SIG-M5 (cell line): ENCODE measurements around the gene C13orf42.

ENCODE experiments used
- DNase-seq: peaks from one replicate; lab custom pipeline; 2025; lab: John Stamatoyannopoulos, UW

The C13orf42 gene

DNA sequence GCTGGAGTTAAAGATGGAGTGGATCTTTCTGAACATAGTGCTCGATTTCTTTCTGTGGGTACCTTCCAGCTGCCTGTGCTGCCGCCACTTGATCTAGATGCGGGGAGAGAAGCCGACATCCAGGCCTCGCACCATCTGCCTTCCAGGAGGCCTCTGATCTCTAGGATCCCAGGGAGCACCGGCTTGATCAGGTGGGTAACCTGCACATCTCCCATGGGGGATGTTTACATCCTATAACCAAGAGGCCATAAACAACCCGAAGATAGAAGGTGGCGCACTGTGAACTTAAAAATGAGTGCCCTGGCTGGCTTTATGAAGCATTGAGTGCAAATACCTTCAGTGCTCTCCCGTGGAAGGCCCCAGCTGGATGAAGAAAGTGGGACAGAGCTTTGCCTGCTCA lies at the start of gene C13orf42:
C13orf42 (minus strand) TSS at position 101 of the 400 bp plus-strand sequence; CDS start at position 36, 65 bp downstream.
- DNase-seq, result no peak

DNA sequence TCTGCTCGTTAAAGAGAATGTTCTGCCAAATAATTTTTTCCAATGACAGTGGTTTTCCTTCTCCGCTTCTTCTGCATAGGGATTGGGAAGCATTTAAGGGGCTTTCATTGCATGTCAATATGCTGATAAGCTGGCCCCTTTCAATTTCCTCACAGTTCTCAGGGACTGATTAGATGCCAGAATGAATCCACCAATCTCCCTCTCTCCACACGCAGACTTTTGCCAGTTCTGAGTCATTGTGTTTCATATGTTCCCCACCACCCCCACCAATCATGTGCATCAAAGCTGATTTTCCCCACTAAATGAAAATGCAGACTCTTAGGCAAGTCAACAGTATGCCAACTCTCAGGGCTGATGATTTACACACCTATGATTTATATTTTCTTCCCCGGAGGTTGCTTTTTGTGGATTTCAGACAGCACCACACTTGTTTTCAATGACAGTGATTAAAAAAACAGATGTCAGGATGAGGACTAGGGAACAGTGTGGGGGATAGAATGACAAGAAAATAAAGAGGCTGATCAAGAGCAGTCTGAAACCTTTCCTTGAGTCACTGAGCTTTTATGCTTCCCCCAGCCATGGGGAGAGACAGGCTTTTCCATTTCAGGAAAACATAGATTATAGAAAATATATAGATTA lies 47.9 kb upstream of the C13orf42 start:
- no peak for DNase-seq

DNA sequence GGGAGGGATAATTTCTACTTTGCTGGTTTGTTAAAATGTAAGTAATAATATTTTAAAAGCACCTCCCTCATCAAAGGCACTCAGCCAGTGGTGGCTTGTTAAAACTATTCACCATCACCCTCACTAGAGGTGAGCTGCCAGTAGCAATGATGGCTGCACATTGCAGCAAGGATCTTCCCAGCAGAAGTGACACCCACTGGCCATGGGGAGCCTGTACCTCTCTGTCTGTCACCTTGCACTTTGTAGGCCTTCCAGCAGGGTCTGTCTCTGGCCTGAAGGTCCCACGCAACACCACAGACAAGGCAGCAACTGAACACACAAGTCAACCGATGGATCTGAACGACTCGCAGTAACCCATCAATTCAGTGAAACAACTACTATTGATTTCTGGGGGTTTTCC lies 47.3 kb upstream of the C13orf42 start:
- DNase-seq, result no peak

DNA sequence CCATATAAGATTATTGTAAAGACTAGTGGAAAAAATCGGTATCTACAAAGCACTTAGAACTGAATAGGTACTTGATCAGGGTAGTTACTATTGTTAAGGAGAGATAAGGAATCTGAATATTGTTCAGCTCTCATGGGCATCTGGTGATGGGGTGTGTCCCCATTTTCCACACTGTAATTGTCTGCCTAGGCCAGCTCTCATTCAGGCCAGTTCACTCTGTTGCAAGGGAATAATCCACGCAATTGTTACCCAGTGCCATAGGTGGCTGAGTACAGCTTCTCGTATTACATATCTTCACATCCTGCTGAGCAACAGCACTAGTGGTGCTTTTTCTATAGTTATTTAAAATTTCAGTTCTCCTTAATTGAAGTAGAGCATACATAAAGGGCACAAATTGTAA lies 45.6 kb upstream of the C13orf42 start:
- DNase-seq, result no peak

DNA sequence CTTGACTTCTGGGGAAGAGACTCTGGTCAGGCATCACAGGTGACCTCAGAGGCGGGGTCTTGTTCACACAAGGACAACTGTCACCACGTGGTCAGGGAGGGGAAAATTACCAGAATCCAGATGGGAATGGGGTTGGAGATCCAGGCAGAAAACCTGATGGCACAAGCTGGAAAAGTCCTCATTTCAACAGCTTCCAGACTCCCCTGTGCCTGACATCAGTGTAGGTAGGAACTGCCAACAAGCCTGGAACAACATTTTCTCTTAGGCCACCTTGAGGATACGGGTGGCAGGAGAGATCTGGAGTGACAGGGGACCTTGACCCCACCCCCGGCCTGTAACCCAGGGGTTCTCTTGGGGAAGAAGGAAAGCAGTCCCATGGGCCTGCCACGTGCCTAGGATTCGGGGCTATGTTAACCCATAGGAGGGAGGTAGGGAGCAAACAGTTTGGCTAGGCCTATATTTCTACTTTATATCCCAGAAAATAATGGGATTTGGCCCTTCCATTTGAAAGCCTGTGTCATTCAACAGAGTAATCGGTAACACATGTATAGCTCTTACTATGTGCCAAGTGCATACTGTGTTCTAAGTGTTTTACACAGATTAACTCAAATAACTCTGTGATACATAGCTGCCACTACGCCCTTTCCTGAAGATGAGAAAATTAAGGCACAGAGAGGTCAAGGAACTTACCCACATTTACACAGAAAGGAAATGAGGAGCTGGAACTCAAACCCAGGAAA lies 44.9 kb upstream of the C13orf42 start:
- DNase-seq, result no peak

DNA sequence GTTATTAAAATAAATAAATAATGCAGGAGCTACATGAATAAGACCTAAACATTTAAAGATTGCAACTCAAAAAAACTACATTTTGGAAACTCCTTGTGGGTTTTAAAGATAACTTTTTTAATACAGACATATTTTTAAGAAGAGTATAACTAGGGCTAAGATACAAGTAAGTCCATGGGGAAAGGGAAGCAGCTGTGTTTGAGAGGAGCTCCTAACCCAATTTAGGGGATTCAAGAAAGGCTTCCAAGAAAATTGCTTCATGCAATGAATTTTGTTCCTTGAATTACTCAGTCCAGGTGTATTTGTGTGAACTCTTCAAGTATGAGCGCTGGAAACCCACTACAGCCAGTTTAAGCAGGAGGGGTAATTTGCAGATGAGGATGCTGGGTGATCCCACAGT lies 44.1 kb upstream of the C13orf42 start:
- no peak for DNase-seq

DNA sequence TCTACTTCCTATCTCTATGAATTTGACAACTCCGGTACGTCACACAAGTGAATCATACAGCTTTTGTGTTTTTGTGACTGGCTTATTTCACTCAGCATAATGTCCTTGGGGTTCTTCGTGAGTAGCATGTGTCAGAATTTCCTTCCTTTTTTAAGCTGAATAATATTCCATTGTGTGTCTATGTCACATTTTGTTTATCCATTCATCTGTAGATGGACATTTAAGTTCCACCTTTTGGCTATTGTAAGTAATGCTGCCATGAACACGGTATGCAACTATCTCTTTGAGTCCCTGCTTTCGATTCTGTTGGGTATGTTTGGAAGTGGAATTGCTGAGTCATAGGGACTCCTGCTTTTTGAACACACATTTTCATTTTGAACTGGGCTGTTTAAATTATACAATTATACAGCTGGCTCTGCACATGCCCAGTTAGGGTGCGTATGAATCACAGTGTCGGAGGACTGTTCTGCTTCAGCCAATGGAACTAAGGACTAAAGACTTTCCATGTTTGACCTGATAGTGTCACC lies 43.0 kb upstream of the C13orf42 start:
- no peak for DNase-seq

DNA sequence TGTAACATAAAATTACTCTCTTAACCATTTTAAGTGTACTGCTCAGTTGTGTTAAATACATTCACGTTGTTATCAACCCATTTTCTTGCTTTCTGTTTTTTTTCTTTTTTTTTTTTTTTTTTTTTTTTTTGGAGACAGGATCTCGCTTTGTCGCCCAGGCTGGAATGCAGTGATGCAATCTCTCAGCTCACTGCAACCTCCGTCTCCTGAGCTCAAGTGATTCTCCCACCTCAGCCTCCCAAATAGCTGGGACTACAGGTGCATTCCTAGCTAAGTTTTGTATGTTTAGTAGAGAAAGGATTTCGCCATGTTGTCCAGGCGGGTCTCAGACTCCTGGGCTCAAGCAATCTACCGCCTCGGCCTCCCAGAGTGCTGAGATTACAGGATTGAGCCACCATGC lies 42.5 kb upstream of the C13orf42 start:
- no peak for DNase-seq

DNA sequence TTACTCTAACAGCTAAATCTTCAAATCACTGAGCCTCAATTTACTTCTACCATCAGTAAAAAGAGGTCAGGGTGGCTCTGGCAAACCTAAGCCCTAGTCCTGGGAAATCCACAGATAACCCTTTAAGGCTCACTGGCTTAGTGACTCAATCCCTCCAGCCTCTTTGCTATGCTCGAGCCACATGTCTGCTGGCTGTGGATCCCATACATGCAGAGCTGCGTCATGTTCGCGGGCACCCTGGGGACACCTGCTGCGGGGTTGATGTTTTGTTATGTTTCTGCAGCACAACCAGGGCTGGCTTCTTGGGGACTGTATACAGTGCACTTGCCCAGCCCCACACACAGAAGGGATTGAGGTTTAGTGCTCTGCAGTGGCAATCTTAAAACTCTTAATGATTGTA lies 41.6 kb upstream of the C13orf42 start:
- DNase-seq, result no peak

DNA sequence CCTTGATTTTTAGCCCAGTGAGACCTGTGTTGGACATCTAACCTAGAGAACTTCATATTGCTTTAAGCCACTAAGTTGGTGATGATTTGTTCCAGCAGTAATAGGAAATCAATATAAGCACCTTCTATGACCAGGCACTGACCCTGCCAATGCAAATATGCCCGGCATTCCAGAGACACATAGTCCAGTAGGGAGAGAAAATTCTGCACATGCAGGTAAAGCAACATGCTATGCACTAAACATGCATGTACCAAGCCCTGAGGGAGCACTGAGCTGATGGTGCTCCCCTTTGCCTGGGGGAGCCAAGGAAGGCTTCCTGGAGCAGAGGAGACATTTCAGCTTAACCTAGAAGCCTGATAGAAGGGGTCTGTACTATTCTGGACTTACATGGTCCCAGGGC lies 40.4 kb upstream of the C13orf42 start:
- DNase-seq, result no peak

DNA sequence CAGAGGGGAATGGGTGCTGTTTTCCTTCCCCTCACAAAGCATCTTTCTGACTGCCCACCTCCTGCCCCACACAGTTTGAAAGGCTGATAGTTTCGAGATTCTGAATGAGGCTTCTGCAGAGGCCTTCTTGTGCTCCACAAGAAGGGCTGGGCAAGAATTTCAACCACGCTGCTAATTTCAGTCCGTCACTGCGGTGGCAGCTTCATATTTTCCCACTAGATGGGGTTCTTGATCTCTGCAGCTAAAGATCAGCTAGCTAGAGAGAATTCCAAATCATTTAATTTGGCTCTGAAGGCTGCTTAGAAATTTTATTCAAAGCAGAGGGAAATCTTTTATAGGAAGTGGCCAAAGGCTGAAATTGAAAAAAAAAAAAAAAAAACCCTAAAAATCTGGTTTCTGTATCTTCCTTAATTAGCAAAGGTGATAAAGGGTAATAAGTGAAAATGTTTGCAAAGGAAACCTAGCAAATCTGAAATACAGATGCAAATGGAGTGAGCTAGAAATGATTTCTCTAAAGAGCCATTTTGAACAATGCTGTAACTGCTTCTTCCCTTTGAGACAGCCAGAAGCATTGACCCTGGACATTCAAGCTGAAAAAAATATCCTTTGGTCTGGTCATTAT lies 38.0 kb upstream of the C13orf42 start:
- no peak for DNase-seq

DNA sequence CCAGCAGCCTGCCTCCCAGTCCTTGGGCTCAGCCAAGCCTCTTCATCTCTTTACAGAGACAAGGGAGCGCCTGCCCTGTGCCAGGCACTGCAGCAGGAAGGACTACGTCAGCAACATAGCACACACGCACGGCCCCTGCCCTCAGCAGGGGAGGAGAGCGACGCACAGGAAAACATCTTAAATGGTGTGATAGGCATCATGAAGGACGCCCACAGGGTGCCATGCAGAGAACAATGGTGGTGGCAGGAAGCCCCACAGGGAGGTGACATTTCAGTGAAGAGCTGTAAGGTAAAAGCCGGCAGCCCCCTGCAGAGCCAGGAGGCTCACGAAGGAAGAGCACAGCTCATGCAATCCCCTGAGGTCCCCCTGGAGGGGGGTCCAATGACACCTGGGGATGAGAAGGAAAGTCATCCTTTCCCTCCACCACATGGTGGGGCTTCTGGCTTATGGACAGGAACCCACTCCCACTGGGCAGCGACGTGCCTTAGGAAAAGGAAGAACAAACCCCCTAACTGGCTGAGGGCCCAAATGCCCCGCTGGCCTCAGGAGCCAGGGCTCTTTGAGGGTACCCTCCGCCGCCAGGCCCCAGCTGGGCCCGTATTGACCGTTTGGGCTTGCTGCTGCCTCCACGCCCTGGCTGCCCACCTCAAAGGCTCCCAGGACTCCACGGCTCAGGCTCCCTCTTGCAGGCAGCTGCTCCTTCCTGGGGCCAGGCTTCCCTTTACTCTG lies 37.3 kb upstream of the C13orf42 start:
- no peak for DNase-seq

DNA sequence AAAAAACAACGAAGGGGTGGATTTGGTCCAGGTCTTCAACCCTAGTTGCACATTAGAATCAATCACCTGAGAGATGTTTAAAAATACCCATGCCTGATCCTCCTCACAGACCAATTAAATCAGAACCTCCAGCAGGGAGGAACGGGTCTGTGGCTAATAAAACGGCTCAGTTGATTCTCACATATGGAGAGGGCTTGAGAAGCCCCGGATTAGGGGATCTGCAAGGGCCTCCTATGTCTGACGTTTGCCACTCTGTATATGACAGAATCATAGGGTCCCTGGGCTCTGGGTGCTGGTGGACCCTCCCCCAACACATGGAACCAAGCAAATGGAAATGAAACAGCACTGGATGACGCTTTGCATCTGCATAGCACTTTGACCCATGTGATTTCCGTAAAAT lies 36.7 kb upstream of the C13orf42 start:
- no peak for DNase-seq

DNA sequence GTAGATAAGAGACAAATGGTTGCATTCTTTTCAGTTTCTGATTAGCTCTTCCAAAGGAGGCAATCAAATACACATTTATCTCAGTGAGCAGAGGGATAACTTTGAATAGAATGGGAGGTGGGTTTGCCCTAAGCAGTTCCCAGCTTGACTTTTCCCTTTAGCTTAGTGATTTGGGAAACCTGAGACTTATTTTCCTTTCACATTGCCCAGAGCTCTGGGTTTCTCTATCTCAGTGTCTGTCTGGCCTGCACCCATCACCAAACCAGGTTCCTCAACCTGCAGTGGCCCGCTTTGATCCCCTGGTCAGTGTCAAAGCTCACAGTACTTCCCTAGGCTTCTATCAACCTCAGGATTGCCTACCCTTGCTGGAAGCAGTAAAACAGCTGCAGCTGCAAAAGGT lies 35.6 kb upstream of the C13orf42 start:
- no peak for DNase-seq

DNA sequence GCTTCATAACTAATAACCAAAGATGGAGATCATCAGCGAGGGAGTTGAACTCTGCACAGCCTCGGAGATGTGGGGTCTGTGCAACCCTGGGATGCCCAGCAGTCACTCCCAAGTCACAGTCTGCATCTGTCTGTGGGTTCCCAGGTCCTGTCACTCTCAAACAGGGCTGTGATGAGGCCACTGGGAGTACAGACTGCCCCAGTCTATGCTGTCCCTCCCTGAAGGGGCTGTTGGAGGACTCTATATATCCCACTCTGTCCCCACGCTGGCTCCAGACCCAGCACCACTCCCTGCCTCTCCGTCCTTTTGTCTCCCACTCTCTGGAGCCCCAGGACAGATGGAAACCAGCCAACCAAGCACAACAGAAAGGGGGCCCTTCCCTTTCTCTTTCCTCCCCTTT lies 26.2 kb upstream of the C13orf42 start:
- DNase-seq, result no peak

DNA sequence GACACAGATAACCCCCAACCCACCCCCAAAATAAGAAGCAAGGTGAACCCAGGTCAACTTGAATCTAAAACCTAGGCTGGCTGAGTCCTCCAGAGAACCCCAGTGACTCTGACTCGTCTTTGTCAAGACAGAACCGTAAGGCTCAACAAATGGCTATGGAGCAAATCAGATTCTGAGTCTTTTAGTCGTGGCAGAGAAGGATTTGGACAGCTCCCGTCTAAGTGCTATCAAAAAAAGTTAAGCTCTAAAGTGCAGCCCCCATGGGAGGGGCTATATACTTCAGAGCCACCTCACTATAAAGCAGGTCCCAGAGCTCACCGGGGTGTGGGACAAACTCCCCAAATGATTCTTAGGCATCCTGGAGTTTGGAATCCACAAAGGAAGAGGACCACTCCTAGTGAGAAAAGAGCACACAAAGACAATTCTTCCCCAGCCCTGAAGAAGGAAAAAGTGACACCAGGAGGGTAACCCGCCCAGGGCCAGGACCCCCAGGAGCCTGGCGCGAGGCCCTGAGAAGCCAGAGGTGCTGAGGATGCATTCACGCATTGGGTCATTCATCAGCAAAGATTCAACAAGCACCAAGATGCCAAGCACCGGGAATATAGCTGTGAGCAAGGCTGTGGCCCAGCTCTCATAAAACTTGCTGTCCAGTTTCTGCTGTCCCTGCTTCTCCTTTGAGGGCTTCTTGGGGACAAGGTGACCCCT lies 25.4 kb upstream of the C13orf42 start:
- DNase-seq, result no peak

DNA sequence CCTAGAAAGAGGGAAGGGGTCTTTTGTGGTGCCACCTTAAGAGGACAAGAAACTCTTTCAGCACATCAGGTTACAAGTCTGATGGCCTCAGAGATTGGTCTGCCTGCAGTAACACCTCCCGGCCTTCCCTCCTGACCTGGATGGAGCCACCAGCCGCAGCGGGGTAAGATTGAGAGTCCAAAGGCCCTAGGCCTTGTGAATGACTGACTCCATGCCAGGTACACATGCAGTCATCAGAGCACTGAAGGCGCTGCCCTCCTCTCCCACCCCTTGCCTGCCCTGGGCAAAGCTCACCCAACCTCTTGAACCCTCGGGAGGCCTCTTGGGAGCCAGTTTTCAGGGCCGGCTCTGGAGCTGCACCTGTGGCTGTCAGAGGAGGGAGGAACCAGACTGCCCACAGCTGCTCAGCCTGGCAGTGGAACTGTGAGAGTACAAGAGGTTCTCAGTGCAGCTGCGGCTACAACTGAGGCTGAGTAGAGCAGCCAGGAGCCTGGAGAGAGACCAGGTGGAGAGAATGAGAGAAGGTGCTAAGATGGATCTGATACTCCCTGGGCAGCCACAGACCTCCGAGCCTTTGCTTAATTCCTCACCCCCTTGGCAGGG lies 23.8 kb upstream of the C13orf42 start:
- no peak for DNase-seq

DNA sequence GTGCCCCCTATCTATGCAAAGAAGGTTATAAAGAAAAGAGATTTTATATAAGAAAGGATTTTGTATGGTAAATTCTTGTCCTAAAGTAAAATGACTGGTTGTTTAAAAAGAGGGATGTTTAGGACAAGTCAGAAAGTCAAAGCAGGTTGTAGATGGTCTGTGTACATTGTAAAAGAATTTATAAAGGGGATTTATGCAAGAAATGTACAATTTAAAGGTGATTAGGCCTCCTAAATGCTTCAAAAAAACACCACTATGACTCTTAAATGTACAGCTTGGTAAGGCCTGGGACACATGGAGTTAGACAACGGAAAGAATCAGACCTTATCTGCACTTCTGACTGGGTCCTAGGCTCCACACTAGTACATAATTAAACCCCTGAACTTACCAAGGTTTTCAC lies 19.3 kb upstream of the C13orf42 start:
- no peak for DNase-seq

DNA sequence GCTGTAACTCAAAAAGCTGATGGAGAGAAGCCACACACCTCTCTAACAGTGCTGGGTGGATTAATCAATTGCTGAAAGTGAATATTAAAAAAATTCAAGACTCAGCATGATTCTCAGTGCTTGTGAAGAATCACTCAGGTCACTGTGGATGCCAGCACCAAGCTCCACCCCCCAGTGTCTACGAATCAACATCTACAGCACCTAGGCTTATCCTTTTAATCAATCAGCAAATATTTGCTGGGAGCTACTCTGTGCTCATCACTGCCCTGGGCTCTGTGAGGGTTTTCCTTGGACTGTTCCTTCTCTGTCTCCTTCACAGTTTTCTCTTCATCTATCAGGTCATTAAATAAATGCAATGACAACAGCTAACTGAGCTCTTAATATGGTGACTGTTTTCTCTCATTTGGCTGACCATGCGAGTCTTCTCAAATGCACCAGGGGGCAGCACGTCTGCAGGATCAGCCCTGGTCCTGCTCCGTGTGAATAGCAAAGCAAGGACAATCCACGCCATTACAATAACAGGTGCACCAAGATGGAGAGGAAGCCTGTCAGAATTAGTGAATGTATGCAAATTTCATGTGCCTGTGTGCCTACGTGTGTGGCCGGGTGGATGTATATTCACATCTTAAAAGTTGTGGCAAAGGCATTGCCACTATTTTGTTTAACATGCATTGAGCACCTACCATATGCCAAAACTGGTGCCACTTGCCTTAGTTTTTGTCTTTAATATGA lies 14.6 kb upstream of the C13orf42 start:
- no peak for DNase-seq

DNA sequence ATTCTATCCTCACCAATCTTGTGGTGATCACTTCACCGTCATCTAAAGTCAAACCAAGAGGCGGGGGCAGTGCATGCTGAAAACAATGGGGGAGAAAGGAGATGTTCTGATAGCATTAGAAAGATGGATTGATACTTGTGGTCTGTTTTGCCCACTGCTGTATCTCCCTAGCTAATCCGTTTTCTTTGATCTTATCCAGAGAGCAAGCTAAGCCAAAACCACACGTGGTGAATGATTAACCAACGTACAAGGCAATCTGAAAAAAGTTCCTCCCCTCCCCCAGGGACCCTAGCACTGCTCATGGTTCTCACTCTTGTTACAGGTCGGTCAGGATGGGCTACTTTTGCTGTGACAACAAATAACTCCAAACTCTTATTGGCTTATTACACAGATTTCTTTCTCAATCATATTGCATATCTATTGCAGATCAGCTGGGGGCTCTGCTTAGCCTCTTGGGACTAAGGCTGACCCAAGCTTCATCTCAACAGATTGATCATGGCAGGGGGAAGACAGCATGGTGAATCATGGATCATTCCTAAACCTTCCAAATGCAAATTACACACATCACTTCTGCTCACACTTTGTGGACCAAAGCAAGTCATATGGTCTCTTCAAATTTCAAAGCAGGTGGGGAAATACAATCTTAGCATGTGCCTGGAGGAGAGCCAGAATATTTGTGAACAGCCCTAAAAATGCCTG lies 11.9 kb upstream of the C13orf42 start:
- no peak for DNase-seq
